ENCODE results near the gene HMCN2.

The HMCN2 gene

DNA sequence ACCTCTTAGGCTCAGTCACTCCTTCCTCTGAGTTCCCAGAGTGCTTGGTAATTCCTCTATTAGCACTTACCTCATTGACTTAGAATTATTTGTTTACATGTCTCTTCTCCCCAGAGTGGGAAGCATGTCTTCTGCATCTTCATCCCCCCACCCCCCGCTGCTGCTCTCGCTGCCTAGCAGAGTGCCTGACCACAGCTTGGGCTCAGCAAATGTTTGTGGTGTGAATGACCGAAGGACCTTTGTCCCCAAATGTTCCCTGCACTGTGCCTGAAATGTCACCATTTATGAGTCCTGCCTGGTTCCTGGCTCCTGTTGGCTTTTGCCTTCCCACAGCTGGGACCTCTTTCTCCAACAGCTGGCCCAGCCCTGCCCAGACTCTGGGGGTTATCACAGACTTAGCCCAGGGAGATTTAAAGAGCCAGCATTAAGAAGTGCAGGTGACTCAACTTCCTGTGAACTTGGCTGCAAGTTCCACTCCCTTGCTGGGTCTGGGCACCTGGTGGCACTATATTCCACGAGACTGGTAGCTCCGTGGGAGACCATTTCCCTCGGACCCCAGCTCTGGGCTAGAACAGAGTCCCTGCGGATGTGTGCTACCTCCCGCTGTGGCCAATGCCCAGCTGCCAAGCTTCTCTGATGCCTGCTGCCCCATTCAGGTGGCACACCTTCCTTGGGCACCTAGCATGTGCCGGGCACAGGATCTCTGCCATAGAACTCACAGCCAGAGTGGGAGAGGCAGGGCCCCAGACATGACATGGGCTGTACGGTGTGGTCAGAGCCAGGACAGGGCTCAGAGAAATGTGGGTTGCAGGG lies 1.8 kb upstream of the HMCN2 start:
- peaks cover 62% of the 10 kb centered on the region for H3K27me3 ChIP-seq
- H3K4me3 ChIP-seq = no peak overlapping the region
- no peak overlapping the region for H3K4me2 ChIP-seq
- peaks cover 14% of the 10 kb centered on the region; the same call in 1 of the 2 replicates for H4K20me1 ChIP-seq
- H3K9me3 ChIP-seq = no peaks in the 10 kb centered on the region
- no peak overlapping the region for H3K9ac ChIP-seq
- no peak overlapping the region for H3K27ac ChIP-seq
- TF ChIP-seq Cebpa-rat (IDR thresholded peaks at IDR 0.05) = no peak
- H3K4me1 ChIP-seq = peaks cover 12% of the 10 kb centered on the region; the same call in 1 of the 2 replicates
- H3K36me3 ChIP-seq = no peaks in the 10 kb centered on the region

DNA sequence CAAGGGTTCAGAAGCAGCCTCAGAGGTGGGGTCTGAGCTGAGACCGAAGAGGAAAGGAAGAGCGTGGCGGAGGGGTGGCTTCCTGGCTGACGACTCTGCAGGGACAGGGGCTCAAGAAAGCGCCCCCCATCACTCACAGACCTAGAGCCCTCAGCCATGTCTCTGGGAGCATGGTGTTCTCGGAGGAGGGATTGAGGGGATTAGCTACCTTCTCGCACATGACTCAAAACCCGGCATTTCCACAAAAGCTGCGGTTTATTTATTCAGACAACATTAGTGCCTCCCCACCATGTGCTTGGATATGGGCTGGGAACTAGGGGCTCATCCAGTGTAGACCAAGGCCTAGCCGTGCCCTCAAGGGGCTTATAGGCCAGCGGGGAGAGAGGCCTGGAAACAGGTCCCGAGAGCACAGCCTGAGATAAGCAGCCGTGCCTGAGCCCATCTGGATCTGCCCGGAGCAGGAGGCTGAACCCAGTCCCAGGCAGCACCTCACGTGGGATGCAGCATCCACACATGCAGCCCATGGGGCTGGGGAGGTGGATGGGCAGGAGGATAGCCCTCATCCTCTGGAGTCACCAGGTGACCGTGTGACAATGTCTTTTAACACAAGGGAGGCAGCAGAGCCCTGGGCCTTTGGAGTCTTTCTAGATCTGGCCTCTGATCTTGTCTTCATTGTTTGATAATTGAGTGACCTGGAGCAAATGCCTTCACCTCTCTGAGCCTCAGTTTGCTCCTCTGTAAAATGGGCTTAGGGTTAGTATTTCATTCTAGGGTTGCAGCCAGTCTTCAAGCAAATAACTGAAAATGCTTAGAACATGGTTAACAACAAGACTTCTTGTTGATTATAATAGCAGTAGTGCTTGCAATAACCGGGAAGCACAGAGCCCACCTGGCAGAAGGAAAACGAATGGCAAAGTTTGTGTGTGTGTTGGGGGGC lies 878 bp upstream of the HMCN2 start:
- Histone ChIP-seq H3K9ac (no peak overlapping the region), H3K36me3 (no peaks in the 10 kb centered on the region), H3K4me1 (peaks cover 13% of the 10 kb centered on the region; the same call in 1 of the 2 replicates), H3K27me3 (peaks cover 62% of the 10 kb centered on the region), H3K27ac (no peak overlapping the region), H3K4me2 (no peak overlapping the region), H3K4me3 (no peak overlapping the region), H3K9me3 (no peaks in the 10 kb centered on the region), H4K20me1 (peaks cover 14% of the 10 kb centered on the region; the same call in 1 of the 2 replicates)
- no peak for TF ChIP-seq Cebpa-rat (IDR thresholded peaks at IDR 0.05)

DNA sequence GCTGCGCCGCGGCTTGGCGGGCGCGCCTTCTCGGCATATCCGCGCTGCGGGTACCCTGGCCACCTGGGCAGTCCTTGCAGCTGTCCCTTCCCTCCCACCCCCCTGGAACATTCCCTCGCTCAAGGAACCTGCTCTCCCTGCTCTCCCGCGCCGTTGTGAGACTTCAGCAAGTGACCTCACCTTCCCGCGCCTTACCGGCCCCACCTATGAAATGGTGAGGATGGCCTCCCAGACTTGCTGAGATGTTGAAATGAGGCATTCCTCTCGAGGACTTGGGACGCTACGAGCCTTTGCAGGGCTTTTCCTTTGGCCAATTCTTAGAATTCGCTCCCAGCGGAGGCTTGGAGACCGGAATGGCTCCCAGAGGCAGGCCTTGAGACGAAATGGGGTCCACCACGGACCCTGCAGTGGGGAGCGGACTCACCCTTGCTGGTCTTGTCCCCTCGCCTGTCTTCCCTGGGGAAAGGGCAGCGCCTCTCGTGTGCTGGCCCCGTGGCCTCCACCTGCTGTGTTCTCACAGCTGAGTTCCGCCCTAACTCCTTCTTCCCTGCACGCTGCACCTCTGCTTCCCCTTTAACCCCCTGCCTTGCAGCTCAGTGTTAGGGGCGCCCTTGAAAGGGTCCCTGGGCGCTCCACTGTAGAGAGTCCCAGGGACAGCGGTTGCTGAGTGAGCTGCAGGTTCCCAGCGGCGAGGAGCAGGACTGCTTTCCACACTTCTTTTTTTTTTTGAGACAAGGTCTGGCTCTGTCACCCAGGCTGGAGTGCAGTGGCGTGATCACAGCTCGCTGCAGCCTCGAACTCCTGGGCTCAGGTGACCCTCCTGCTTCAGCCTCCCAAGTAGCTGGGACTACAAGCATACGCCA lies 907 bp downstream of the HMCN2 start:
- Histone ChIP-seq H3K9ac (no peak overlapping the region), H3K27me3 (peaks cover 62% of the 10 kb centered on the region), H3K36me3 (no peaks in the 10 kb centered on the region), H3K4me1 (peaks cover 13% of the 10 kb centered on the region; the same call in 1 of the 2 replicates), H4K20me1 (peaks cover 14% of the 10 kb centered on the region; the same call in 1 of the 2 replicates), H3K9me3 (no peaks in the 10 kb centered on the region), H3K4me2 (no peak overlapping the region), H3K27ac (no peak overlapping the region), H3K4me3 (no peak overlapping the region)
- TF ChIP-seq Cebpa-rat (IDR thresholded peaks at IDR 0.05) = no peak

DNA sequence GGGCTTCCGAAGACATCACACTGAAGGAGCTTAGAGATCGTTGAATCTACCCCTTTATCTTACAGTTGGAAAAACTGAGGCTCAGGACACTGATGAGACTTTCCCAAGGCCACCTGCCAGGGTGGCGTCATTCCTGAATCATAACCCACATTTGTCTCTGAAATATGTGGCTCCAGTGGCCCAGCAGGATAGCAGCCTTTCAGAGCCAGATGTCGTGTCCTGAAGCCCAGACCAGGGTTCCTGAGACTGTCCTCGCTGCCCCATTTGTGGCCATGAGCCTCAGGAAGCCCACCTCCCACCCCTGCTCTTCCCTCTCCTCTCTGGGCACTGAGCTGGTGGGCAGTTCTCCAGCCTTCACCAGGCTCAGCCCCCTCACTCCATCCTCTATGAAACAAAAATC lies 2.4 kb downstream of the HMCN2 start:
- Histone ChIP-seq H3K27ac (no peak overlapping the region), H3K9ac (no peak overlapping the region), H3K9me3 (no peaks in the 10 kb centered on the region), H3K4me3 (no peak overlapping the region), H3K27me3 (peaks cover 56% of the 10 kb centered on the region), H3K4me1 (peaks cover 10% of the 10 kb centered on the region; the same call in 1 of the 2 replicates), H4K20me1 (peaks cover 14% of the 10 kb centered on the region; the same call in 1 of the 2 replicates), H3K36me3 (no peaks in the 10 kb centered on the region), H3K4me2 (no peak overlapping the region)
- TF ChIP-seq Cebpa-rat (IDR thresholded peaks at IDR 0.05) = no peak

DNA sequence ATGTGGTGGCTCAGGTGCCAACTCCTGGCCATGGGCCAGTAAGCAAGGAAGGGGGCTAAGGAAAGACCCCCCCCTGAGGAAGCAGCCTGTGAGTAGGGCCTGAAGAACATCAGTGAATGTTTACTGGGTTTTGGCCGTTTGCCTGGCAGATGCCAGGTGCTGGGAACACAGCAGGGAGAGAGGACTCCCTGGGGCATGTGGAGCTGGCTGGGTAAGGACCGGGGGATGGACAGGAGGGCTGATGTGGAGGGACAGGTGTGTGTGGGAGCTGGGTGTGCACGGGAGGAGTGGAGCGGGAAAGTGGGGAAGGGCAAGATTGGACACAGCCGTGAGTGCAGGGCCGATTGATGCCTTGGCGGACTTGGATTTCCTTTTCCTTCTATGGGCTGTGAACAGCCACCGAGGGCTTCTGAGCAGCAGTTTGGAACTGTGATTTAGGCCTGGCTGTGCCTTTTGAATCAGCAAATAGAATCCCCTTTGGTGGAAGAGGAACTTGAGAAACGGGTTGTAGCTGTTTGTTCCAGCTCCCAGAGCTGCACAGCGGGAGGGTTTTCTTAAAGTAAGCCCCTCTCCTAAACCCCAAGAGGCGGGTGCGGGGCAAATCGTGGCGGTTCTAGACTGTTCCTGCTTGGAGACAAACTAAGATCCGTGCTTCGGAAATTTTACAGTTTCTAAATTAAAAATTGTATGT lies 3.1 kb downstream of the HMCN2 start:
- peaks cover 51% of the 10 kb centered on the region for H3K27me3 ChIP-seq
- no peaks in the 10 kb centered on the region for H3K36me3 ChIP-seq
- H3K9ac ChIP-seq = no peak overlapping the region
- H3K4me3 ChIP-seq = no peak overlapping the region
- H4K20me1 ChIP-seq = peaks cover 12% of the 10 kb centered on the region; the same call in 1 of the 2 replicates
- TF ChIP-seq Cebpa-rat (IDR thresholded peaks at IDR 0.05) = no peak
- H3K4me2 ChIP-seq = peak overlapping the region; percentile 9
- H3K9me3 ChIP-seq = no peaks in the 10 kb centered on the region
- peaks cover 9% of the 10 kb centered on the region; the same call in 1 of the 2 replicates for H3K4me1 ChIP-seq
- no peak overlapping the region for H3K27ac ChIP-seq

DNA sequence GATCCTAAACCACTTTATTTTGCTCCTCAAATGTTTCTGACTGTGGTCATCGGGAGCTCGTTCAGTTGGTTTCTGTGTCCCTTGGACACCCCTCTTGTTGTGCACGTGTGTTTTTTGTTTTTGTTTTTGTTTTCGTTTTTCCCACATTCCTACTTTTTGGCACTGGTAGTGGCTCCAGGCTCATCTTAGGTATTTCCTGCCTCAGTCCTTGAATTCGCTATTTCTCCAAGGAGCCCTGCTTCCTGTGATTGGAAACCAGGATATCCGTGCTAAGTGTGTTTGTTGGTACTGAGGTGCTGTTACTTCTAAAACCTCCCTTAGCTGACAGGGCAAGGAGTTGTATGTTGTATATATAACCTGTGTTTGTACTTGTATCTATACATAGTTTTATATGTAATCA lies 5.9 kb downstream of the HMCN2 start:
- no peaks in the 10 kb centered on the region for H4K20me1 ChIP-seq
- no peaks in the 10 kb centered on the region for H3K36me3 ChIP-seq
- H3K9ac ChIP-seq = no peak overlapping the region
- no peak overlapping the region for H3K4me3 ChIP-seq
- H3K27ac ChIP-seq = no peak overlapping the region
- peaks cover 23% of the 10 kb centered on the region for H3K27me3 ChIP-seq
- TF ChIP-seq Cebpa-rat (IDR thresholded peaks at IDR 0.05) = no peak
- peaks cover 23% of the 10 kb centered on the region for H3K4me1 ChIP-seq
- H3K9me3 ChIP-seq = no peaks in the 10 kb centered on the region
- no peak overlapping the region for H3K4me2 ChIP-seq

DNA sequence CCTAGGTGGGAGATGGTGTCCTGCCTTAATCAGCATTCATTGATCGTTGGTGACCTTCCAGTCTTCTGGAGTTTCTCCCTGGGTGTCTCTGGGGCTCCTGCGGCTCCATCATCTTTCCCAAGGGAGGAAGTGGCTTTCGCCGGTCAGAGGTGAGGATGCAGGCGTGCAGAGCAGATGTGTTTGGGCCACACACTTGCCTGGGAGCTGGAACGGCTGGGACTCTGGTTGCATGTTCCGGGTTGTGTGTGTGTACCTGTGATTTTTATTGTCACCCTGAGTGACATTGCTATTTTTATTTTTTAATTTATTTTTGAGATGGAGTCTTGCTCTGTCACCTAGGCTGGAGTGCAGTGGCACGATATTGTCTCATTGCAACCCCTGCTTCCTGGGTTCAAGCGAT lies 9.6 kb downstream of the HMCN2 start:
- H3K9me3 ChIP-seq = no peaks in the 10 kb centered on the region
- 0 out of 2 replicates have a peak overlapping the region, but pooled peaks have one; percentile 28 for H3K9ac ChIP-seq
- no peak overlapping the region for H3K27ac ChIP-seq
- H3K4me2 ChIP-seq = peak overlapping the region; percentile 75
- no peaks in the 10 kb centered on the region for H3K36me3 ChIP-seq
- peaks cover 14% of the 10 kb centered on the region for H3K4me1 ChIP-seq
- H4K20me1 ChIP-seq = no peaks in the 10 kb centered on the region
- TF ChIP-seq Cebpa-rat (IDR thresholded peaks at IDR 0.05) = no peak
- H3K27me3 ChIP-seq = no peaks in the 10 kb centered on the region
- no peak overlapping the region for H3K4me3 ChIP-seq

DNA sequence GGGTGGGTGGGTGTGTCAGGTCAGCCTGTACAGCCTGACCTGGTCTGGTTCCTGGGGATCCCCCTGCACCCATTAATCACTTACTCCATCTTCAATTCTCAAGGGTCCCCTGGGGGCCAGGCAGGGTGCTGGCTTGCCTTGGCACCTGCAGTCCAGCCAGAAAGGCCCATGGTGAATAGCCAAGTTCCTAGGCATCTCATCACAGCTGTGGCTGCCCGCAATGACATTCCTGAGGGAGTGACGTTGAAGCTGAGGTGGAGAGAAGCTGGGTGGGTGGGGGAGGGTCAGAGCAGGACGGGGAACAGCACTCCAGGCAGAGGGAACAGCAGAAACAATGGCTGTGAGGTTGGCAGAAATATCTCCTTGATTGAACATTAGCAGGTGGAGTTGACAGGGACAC lies 10.6 kb downstream of the HMCN2 start:
- Histone ChIP-seq H3K4me3 (no peak overlapping the region), H3K9ac (no peak overlapping the region), H3K27ac (no peak overlapping the region), H3K4me1 (peaks cover 14% of the 10 kb centered on the region), H3K4me2 (no peak overlapping the region), H3K9me3 (no peaks in the 10 kb centered on the region), H3K27me3 (no peaks in the 10 kb centered on the region), H4K20me1 (no peaks in the 10 kb centered on the region), H3K36me3 (no peaks in the 10 kb centered on the region)
- no peak for TF ChIP-seq Cebpa-rat (IDR thresholded peaks at IDR 0.05)

Measured in BLaER1 (cell line).